Glomerular endothelial cell (primary cell): Measurements from ENCODE around the gene PPP2R2C. TPM values are rescaled to one million over a fixed set of nuclear protein-coding genes. Genes with fewer than 3 reads are reported as not detected.

ENCODE experiments used
- DNase-seq: peaks from one replicate; pipeline ENCODE4 v3.0.0-alpha.2; 2011; ENCODE audit warnings: low read depth, low spot score; ENCODE audit errors: extremely low read depth
- total RNA-seq: library from RNA; depleted of rRNA; stranded (reverse); fragments of >200 nt; gene quantifications from 2 replicates; pipeline ENCODE4 v1.2.3, GENCODE V29; 2015

Gene PPP2R2C
- total RNA-seq, 1 donor from 2014 or later, result 0.41 TPM

DNA sequence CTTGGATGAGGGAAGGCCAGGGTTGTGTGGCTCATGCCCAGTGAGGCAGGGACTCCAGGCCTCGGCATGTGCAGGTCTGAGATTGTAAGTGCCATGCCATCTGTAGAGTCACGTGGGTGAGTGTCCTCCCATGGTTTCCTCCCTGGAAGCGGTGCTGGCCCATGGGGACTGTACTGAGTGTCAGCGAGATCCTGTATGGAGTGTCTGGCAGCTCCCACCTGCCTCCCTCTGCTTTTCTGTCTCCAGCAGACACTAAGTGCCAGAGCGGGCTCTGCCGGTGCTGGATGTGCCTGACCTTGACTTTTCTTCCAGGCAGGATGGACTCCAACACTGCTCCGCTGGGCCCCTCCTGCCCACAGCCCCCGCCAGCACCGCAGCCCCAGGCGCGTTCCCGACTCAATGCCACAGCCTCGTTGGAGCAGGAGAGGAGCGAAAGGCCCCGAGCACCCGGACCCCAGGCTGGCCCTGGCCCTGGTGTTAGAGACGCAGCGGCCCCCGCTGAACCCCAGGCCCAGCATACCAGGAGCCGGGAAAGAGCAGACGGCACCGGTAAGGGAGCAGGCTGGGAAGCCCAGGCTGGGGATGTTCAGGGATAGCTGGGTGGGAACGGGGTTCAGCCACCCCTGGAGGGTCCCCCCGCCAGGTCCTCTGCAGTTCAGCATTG, 195.1 kb downstream of the PPP2R2C start:
- DNase-seq, result no peak

- no peak for DNase-seq
These were observed 196.3 kb downstream of the PPP2R2C start for GRCh38 chr4:6275898-6276806.

DNA sequence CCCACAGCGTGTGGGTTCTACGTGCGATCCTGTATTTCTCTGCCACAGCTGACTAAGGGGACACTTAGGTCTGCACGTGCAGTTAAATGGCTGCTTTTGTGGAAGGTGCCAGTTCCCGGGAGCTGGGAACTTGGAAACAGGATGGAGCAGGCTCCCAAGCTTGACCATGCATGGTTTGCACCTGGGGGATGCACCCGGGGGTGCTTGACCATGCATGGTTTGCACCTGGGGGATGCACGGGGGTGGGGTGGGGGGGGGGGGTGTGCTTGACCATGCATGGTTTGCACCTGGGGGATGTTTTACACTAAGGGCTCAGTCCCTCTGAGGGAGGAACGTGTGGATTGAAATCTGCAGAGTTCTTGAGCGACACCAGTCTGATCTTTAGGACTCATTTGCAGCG, 197.1 kb downstream of the PPP2R2C start:
- DNase-seq, result no peak

DNA sequence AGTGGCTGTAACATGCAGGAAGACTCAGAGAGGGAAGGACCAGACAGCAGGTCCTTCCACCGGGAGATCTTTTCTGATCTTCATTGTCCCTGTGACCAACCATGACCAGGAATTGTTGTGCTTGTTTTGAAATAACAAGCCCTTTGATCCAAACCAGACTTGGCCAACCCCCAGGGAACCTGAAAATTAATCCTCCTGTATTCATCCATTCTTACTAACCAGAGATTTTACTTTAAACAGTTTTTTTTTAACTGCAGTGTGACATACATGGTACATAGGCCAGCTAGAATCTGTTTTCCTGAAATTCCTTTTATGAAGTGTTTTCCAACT, 198.8 kb downstream of the PPP2R2C start:
- DNase-seq, result no peak

DNA sequence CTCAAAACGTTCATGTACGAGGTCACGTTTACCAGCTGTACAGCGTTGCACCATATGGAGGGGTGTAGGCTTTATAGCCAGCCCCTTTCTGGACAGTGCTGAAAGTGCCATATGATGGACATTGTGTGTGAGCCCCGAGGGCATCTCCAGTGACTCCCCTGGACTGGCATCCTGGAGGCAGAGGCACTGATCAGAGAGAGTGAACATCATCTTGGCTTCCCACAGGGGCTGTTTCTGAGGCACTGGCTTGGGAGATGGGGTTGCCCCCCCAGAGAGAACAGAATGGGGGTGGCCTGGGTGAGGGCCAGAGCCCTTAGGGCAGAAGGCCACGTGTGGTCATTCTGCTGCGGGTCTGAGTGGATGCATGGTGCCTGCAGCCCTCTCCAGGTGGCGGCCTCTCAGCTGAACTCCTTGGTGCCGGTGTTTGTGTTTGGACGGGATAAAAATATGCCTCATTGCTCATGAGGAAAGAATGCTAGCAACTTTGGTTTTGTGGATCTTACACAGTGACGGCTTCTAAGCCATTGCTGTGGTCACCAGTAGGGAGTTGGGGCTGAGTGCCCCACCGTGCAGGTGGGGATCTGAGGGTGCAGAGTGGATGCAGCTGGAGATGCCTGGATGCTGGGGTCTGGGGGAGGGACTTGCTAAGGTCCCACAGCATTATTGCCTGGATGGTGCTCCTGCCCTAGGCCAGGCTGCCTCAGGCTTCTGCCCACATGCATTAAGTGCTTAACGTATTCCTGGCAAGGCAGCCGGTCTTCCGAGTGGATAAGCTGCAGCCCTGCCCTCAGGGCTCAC, 199.4 kb downstream of the PPP2R2C start:
- no peak for DNase-seq

DNA sequence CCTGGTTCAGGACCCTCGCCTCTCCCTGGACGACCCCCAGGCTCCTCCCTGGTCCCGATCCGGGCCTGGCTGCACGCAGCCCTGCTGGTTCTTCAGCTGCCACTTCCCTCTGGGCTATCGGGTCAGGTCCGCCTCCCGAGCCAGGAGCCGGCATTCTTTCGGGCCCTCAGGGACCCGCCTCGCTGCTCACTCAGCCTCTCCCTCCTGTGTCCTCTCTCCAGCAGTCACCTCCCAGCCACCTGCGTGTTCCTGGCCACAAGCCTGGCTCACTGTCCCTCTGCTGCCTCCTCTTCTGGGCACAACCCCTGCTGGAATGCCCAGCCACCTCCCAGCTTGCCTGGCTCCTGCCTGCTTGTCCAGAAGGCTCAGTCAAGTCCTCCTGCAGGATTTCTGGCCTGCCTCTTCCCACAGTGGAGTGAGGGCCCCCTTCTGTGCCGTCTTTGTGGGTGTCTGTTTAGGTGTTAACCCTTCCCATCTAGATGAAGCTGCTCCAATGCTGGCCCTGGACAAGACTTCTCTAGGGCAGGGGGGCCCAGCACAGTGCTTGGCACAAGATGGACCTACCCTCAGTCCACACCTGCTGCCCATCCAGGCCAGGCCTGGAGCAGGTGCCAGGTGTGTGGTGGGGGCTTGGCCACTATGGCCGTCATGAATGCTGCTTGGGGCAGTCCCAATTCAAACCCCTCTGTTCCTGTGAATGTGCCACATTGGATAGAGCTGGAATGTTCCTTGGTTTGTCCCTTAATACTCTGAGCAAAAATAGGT, 200.5 kb downstream of the PPP2R2C start:
- no peak for DNase-seq

DNA sequence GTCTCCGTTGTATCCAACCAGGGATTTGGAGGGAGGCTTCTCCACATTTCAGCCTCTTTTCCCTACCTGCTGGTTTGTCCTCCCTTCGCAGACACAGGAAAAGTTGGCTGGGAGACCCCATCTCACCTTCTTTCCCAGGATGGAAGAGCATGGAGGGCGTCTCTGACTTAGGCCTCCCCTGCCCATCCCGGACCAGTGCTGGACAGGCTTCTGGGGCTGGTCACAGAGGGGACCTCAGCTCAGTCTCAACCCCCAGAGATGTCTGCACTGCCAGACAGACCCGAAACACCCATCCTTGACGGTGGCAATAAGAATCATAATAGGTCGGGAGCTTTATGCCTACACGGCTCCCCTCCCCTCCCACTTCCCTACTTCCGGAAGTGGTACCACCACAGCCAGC, 201.2 kb downstream of the PPP2R2C start:
- no peak for DNase-seq

- DNase-seq, result no peak
These were observed 201.7 kb downstream of the PPP2R2C start for GRCh38 chr4:6270636-6271121.

Other genes with a start within 250 kb of the PPP2R2C start
- 167 and 199 TPM in 2 replicates for gene WFS1, start 202.8 kb downstream of the PPP2R2C start, total RNA-seq
- 58.0 and 78.2 TPM in 2 replicates for gene MAN2B2, start 102.6 kb upstream of the PPP2R2C start, total RNA-seq
- gene MRFAP1, start 168.1 kb upstream of the PPP2R2C start, total RNA-seq, result 210 and 221 TPM in 2 replicates
- not detected in 2 replicates for gene S100P, start 221.3 kb upstream of the PPP2R2C start, total RNA-seq
- 43.2 and 43.5 TPM in 2 replicates for gene MRFAP1L1, start 237.3 kb upstream of the PPP2R2C start, total RNA-seq
- 20.7 and 21.0 TPM in 2 replicates for gene BLOC1S4, start 243.6 kb upstream of the PPP2R2C start, total RNA-seq